Esophagus mucosa (tissue), 1 donor: ENCODE results near the gene YIF1A. TPM values are rescaled to one million over a fixed set of nuclear protein-coding genes. Genes with fewer than 3 reads are reported as not detected.
"Not testable (repeated sequence)": the region's sequence is repeated elsewhere in the genome, so short reads cannot be mapped to it uniquely, and the experiment has no call there.

Experiments
- ATAC-seq: fragments of 200-7000 bp; cut with Tn5 transposase; one replicate; pipeline ENCODE4 v1.9.1; 2020
- total RNA-seq: library from RNA; stranded (reverse); gene quantifications from one replicate; pipeline ENCODE4 v1.2.4, GENCODE V29; 2023
- donor health status: DM: yes; HTN: yes; CAD: no.

YIF1A gene
- total RNA-seq, 1 donor from 2014 or later: 69.7 TPM

DNA sequence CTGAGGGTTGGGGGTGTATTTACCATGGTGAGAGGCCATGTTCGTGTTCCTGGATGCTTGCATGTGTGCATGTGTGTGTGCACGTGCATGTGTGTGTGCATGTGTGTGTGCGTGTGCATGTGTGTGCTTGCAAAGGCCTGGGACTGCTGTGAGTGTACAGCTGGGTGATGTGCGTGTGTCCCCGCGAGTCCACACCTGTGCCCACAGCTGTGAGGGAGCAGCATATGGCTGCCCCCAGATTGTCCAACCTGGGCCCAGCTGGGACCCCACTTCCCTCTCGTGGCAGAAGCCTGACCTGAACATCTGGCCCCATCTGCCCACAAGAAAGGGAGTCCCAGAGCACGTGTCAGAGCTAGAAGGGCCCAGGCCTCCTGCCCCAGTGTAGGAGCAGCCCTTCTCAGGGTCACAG is 36.3 kb upstream of the YIF1A start:
- ATAC-seq: no peak

DNA sequence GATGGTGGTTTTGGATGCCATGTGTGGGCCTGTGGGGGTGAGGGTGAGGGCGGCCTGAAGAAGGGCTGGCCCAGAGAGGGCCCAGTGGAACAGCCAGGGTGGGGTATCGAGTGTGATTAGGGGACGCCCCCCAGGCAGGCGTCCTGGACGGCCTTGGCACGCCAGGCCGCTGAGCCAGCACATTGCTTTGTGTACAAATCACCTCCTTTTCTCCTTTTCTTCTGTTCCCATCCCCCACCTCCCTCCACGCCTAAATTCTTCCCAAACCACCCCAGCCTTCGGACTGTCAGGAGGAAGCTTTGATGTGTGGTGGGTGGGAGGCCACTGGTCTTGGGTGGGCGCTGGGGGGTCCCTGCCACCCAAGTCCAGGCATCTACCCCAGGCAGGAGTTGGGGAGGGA is 35.7 kb upstream of the YIF1A start:
- no peak for ATAC-seq

DNA sequence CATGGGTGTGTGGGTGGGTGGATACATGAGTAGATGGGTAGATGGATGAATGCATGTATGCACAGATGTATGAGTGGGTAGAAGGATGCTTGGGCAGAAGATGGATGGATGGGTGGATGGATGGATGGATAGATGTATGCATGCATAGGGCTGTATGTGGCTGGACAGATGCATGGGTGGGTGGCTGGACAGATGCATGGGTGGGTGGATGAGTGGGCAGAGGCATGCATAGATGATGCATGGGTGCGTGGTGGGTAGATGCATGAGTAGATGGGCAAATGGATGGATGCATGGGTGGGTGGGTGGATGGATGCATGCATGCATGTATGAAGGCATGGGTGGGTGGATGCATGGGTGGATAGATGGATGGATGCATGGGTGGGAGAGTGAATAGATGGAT is 34.7 kb upstream of the YIF1A start:
- no peak for ATAC-seq

DNA sequence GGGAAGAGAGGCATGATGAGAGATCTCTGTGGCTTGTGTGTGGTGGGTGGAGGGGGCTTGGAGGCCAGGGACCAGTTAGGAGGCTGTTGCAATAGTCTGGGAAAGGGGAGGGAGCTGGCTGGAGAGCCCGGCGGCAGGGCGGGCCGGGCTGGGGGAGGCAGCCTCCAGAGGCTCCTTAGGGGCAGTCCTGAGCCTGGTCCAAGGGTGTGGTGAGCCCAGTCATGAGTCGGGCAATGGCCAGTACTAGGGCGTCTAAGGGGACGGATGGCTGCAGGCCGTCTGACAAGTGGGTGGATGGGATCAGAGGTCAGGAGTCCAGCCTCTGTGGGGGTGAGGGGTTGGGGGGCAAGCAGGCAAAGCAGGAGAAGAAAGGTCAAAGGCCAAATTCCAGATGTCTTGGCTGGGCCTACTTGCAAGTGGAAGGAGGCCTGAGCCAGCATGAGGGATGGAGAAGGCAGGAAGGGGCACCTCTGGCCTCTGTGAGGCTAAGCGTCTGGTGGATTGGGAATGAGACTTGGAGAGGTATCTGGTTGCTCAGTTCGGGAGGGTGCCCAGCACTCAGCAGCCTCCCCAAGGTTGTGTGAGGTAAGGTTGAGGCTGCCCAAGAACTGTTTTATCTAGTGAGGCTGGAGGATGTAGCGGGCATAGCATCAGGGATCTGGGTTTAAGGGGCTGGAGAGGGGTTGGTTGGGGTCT is 33.9 kb upstream of the YIF1A start:
- no peak for ATAC-seq

DNA sequence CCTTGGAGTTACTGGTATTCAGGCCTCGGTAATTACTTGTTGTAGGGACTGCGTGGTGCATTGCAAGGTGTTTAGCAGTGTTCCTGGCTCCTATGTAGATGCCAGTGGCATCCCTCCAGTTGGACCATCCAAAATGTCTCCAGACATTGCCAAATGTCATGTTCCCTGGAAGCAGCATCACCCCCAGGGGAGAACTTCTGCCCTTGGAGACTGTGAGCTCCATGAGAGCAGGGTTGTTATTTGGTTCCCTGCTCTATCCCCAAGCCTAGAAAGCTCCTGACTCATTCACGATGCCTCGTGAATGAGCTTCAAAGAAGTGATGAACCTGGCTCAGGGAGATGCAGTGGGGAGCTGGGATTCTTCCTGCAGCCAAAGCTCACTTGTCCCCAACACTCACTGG is 32.7 kb upstream of the YIF1A start:
- no peak for ATAC-seq

DNA sequence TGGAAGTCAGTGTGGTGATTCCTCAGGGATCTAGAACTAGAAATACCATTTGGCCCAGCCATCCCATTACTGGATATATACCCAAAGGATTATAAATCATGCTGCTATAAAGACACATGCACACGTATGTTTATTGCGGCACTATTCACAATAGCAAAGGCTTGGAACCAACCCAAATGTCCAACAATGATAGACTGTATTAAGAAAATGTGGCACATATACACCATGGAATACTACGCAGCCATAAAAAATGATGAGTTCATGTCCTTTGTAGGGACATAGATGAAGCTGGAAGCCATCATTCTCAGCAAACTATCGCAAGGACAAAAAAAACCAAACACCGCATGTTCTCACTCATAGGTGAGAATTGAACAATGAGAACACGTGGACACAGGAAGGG is 31.8 kb upstream of the YIF1A start:
- ATAC-seq: not testable (repeated sequence)

DNA sequence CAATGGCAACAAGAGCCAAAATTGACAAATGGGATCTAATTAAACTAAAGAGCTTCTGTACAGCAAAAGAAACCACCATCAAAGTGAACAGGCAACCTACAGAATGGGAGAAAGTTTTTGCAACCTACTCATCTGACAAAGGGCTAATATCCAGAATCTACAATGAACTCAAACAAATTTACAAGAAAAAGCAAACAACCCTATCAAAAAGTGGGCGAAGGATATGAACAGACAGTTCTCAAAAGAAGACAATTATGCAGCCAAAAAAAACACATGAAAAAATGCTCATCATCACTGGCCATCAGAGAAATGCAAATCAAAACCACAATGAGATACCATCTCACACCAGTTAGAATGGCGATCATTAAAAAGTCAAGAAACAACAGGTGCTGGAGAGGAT is 31.3 kb upstream of the YIF1A start:
- not testable (repeated sequence) for ATAC-seq

DNA sequence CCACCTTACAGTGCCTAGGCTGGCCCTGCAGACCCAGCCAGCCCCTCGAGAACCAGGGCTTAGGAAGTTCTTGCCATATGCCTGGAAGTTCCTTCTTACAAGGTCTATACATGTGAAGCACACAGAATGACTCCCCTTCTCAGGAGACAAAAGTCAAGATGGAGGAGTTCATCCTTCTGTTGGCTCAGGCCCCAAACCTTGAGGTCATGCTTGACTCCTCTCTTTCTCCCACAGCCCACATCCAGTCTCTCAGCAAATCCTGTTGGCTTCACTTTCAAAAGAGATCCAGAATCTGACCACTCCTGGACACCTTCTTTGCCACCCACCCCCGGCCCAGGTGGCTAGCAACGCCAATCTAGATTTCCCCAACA is 29.6 kb upstream of the YIF1A start:
- ATAC-seq: no peak

DNA sequence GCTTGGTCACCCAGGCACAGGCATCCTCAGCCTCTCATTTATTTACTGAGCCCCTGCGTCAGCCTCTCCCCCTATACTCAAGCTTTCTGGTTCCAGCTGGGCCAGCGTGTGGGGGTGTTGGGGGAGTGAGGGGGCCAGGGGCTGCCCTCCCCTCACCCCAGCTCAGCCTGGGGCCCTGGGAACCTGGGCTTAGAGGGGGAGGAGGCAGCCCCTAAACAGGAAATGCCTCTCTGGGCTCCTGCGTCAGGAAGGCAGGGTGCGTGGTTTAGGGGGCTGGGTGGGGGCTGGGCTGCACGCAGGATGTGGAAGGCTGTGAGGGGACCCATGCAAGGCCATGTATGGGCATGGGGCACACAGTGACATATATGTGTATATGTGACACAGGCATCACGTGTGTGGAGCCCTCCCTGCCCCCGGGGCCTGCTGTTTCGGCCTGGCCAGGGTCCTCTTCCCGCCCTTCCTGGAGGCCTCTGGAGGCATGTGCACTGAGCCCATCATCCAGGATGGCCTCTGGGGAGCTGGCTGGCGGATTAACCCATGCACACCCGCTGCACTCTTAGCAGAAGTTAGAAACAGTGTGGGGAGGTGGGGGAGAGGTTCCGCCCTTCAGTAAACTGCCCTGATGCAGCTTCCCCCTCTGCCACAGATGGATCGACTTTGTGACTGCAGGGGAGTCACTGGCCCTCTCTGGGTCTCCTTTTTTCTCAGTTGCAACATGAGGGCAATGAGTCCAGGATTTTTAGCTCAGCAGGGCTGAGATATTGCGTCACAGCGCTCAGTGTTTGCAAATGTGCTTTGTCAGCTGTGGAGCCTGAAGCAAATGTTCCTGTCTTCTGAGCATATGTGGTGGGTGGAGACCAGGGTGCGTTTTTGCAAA is 29.0 kb upstream of the YIF1A start:
- peak; percentile 47 for ATAC-seq

DNA sequence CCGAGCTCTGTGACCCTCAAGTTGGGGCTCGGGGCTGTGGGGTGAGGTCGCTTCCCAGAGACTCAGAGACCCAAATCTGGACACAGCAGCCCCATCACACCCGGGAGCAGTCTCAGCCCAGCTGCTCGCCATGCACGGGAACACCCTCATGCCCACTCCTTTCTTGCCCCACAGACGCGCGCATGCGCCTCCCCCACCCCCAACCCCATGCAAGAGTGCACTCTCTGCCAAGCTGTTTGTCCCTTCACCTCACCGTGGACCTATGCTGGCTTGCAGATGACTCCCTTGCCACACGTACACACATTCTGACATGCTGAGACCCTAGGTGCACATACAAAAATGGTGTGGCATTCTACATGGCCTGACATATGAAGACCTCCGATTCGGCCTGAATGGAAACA is 28.4 kb upstream of the YIF1A start:
- no peak for ATAC-seq

DNA sequence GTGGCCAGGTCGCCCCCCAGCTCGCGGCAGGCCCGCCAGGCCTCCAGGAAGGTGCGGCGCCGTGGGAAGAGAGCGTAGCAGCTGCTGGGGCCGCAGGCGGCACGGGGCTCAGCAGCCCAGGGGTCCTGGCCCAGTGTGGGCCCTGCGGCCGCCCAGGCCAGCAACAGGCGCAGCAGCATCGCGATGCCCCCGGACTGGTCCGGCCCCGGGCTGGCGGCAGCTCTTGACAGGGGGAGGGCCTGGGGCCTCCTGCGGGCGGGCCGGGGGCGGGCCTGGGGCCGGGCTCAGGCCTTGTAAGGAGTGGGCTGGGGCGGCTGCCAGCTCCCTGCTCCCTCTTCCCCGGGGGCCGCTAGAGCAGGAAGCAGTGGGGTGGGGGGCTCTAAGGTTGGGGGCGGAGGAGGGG is 27.9 kb upstream of the YIF1A start, which contains the start of gene CD248:
CD248 (minus strand) TSS at position 196 of the 403 bp plus-strand sequence; CDS start at position 179, 17 bp downstream.
- ATAC-seq: no peak

DNA sequence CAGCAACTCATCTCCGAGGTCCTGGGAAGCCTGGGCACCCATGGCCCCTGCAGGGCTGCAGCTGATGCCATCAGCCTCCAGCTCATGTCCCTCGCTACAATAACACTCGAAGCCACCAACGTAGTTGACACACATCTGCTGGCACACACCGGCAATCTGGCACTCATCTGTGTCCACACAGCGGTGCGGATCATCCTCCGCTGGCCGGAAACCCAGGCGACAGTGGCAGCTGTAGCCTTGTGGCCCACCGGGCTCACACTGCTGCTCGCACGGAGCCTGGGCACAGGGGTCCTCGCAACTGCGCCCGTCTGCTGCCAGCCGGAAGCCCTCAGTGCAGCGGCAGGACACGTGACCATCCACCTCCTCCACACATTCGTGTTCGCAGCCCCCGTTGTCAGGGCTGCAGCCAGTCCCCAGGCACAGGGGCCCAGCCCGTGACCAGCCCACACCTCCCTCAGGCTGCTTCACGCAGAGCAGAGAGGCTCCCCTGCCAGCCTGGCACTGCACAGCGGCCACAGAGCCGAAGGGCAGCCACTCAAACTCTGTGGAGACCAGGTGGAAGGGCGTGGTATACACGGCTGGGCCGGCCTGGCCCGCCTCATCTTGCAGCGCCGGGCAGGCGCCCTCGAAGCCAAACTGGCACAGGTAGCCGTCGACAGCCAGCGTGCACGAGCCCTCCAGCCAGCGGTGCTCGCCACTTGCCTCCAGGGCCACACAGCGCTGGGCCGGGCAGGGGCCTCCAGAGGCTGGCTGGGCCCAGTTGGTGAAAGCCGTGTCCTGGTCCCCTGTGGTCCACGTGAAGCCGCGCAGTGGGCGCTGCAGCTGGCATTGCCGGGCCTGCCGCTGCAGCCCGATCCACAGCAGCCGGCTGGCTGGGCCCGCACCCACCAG is 27.2 kb upstream of the YIF1A start:
- ATAC-seq: no peak

DNA sequence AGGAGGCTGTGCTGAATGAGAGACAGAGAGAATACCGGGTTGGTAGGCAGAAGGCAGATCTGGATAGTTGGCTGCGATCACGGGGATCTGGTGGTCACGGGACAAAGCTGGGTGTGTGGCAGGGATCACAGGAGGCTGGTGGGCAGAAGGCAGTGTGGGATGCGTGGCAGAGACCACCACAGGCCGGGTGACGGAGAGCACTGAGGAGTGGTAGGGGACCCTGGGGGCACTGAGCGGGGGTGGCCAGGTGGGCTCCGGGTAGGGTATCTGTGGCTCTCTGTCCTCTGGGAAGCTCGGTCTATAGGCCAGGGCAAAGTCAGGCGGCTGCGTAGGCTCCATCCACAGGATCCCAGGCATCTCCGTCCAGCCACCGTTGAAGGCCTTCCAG is 26.5 kb upstream of the YIF1A start:
- no peak for ATAC-seq

DNA sequence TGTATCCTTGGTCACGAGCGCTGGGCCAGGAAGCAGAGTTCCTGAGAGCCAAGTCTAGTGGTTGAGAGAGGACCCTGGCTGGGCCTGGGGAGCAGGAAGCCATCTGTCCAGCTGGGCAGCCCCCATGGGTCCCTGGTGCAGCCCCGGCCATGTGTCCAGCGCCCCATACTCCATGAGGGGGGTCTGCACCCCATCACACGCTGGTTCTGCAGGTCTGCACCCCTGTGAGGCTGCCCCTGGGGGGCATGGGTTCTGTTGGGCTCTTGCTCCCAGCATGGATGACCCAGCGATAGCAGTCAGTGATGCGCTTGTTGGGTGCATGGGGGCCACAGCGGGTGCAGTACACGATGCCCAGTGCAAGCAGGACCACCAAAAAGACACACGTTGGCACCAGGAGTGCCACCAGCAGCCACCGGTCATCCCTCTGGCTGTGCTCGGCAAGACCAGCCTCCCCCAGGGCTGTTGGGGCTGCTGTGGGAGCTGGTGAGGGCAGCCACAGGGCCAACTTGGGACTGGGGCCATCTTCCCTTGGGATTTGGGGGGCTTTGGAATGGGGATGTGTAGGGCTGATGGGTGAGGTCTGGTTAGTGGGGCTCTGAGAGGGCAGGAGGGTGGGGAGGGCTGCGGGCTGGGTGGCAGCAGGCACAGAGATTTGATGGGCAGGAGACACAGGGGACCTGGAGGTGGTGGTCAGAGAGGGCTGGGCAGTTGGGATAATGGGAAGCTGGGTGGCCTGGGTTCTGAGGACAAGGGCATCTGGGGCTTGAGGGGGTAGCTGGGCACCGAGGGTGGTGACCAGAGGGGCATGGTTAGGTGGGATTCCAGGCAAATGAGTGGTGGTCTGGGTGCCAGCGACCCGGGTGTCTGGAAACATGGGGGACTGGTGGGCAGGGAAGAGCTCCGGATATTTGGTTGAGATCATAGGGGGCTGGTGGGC is 25.9 kb upstream of the YIF1A start:
- ATAC-seq: no peak

DNA sequence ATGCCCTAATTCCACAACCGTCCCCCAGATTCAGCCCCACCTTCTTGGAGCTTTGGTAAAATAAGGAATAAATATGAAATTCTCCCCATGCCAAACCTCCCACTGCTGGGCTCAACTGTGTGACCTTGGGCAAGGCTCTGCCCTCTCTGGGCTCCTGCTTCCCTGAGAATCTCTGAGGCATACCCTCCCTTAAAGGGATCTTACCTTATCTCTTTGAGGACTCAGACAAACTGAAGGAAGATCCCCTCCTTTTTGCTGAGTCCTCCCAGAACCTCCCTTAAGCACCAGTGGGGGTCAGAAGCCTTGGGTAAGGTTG is 25.2 kb upstream of the YIF1A start:
- ATAC-seq: no peak

DNA sequence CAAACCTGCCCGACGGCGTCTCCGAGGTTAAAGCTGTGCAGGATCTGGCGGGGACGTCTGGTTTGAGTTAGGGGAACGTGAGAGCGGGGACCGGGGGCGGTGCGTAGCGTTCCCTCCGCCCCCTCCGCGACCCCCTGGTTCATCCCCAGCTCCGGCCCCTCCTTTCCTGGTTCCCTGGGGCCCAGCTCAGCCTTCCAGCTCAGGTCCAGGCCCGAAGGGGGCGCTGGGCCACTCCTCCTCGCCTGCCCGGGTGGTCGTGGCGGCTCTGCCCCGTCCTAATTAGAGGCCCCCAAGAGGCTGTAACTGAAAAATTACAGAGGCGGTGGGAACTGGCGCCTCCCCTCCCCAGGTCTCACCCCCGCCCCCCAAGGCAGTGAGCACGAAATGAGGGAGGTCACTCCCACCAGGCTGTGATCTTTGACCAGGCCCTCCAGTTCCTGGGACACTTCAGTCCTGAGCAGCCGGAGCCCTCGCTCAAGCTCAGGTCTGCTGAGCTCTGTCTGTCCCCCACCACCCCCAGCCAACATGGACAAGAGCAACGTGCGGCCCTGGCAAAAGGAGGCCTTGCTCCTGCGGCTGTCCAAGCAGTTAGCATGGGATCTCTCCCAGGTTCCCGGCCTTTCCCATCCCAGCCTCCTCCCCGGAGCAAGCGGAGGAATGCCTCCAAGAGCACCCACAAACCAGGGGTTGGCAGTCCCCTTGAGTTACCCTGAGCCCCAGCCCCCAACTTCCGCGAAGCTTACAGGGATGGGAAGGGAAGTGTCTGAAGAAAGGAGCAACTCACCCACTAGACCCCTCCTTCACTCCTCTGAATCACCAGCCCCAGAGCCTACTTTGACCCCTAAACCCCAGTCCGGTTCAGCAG is 24.6 kb upstream of the YIF1A start:
- no peak for ATAC-seq

DNA sequence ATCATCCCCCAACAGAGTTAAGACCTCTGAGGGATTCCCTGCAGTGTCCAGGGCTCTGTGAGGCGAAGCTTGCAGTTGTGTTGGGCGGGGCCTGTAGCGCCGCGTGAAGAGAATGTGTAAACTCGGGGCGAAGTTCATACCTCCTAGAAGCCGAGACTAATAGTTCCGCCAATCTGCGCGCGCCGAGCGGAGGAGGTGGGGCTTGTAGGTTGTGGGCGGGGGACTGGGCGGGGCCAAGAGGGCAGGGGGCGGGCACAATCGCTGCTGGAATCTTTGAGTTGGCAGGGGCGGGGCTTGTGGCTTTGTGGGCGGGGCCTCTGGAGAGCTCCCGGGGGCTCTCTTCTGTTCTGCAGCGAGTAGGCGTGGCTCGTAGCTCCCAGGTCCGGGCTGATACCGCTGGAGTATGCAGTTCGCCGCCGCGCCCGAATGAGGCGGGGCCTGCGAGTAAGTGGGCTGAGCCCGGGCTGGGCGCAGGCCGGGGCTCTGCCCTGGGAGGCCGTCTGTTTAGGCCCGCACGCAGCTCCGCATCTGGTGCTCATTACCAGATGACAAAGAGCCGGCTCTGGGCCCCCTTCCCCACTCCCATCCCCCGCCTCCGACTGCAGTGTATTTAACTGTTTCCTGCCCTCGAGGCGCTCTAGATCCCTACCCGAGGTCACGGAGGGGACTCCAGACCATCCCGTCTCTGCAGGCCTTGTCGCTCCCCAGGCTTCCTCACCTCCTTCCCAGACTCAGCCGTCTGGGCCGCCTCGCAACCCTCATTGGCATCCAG is 23.8 kb upstream of the YIF1A start:
- ATAC-seq: peak; percentile 87

DNA sequence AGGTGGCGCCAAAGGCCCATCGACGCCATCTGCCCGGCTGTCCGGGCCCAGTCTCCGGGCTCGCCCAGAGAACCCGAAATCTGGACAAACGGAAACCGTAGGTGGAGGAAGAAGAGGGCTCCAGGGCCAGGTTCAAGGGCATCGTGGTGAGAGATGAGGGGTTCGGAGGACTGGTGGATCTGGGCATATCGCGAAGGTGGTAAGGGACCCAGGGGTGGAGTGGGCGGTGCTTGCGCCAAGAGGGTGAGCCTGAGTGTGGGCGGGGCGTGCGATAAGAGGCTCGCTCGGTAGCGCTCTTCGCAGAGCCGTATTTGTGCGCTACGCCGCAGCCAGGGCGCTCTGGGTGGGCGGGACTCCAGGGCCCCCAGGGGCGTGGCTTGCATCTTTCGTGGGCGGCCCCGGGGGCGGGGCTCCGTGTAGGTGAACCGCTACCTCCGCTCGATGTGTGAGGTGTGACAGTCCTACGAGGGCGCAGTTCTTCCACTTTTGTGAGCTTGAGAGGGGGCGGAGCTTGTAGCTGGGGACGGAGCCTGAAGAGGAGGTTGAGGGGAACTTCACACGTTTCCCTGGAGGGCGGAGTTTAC is 23.1 kb upstream of the YIF1A start:
- ATAC-seq: peak; percentile 74

DNA sequence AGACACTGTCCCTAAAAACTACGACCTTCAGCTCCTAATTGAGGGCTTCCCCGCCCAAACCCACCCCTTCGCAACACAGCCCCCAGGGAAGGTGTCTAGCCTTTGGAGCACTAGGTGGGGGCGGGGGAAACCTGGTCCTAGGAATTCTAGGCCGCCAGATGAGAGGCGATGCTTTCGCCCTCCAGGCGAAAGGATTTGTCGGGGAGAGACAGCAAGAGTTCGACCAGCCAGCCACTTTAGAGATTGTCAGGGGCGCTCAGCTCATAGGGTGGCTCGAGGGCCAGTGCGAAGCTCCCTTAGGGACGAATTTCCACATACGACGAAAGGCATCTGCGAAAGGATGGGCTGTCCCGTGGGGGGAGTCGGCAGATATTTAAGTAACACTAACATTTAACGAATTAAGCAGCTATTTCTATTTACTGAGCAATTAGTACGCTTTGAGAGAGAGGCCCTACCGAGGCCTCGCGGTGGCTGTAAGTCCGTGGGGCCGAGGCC is 22.6 kb upstream of the YIF1A start:
- no peak for ATAC-seq
